ENCODE measurements around the gene TSPAN4.

DNA sequence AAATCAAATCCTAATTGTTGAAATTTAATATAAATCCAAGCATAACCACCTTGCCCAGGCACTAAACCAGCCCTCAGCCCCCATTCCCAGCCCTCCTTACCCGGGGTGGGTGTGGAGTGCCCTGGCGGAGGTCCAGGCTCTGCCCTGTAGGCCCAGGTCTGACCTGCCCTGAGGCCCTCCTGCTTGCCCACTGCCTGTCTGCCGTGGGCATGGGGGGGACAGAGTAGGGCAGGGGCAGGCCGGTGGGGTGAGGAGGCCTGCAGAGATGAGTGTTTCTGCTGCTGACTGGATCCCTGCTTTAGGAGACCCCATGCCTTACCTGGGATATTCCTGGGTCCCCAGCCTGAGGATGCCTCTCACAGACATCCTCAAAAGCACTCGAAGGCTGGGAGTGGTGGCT lies 71.6 kb downstream of the TSPAN4 start:
- TF ChIP-seq TSHZ2 (CRISPR knock-in tag; IDR thresholded peaks at IDR 0.05), result no peak
- TF ChIP-seq, protein P1, sequence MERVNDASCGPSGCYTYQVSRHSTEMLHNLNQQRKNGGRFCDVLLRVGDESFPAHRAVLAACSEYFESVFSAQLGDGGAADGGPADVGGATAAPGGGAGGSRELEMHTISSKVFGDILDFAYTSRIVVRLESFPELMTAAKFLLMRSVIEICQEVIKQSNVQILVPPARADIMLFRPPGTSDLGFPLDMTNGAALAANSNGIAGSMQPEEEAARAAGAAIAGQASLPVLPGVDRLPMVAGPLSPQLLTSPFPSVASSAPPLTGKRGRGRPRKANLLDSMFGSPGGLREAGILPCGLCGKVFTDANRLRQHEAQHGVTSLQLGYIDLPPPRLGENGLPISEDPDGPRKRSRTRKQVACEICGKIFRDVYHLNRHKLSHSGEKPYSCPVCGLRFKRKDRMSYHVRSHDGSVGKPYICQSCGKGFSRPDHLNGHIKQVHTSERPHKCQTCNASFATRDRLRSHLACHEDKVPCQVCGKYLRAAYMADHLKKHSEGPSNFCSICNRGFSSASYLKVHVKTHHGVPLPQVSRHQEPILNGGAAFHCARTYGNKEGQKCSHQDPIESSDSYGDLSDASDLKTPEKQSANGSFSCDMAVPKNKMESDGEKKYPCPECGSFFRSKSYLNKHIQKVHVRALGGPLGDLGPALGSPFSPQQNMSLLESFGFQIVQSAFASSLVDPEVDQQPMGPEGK (CRISPR knock-in tag; IDR thresholded peaks at IDR 0.05; ENCODE audit: borderline replicate concordance), result no peak
- TF ChIP-seq ISL1 (CRISPR knock-in tag; IDR thresholded peaks at IDR 0.05), result no peak
- TF ChIP-seq ZFP30 (CRISPR knock-in tag; IDR thresholded peaks at IDR 0.05), result no peak
- TF ChIP-seq CREB5 (CRISPR knock-in tag; IDR thresholded peaks at IDR 0.05; ENCODE audit: low read depth), result no peak
- no peak for TF ChIP-seq ZC3H10 (CRISPR knock-in tag; IDR thresholded peaks at IDR 0.05)
- no peak for TF ChIP-seq ZNF565 (CRISPR knock-in tag; conservative IDR thresholded peaks at IDR 0.05; ENCODE audit: low read depth)
- no peak for TF ChIP-seq SNAI2 (CRISPR knock-in tag; IDR thresholded peaks at IDR 0.05)
